Measurements from ENCODE around the gene LRRC7. TPM values are rescaled to one million over a fixed set of nuclear protein-coding genes. Genes with fewer than 3 reads are reported as not detected.

LRRC7 gene
- total and polyA plus RNA-seq, 2 experiments from 2014 or later, result 1.2 TPM; not detected in 1

DNA sequence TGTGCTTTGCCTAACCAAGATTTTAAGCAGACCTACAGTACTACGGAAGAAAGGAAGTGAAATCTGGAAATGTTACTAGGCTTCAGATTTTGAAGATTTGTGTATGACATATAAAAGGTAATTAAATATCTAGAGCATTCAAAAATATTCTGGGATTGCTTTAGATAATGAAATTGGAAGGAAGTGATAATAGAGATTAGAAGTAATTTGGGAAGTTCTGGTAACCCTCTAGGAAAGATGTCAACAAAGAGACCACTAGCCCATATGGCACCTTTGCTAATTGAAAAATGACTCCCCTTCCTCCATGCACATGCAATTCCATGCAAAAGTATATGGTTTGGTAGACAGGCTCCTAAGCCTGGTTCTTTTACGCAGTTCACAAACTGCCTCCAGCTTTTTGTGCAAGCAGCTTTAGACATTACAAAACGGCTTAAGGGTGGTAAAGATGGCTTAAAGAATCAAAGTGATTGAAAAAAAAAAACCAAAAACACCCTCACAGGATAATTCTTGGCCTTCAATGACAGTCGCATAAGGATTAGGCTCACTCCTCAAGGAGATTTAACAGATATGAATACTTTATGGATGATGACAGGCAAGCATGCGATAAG, 81.8 kb downstream of the LRRC7 start:
- ATAC-seq, result no peak
- Histone ChIP-seq H3K4me3 (no peak overlapping the region), H4K20me1 (replicated peaks; ENCODE audit: insufficient read depth) (no peaks in the 10 kb centered on the region), H3K36me3 (ENCODE audit: insufficient read depth) (no peaks in the 10 kb centered on the region), H3K27me3 (ENCODE audit: insufficient read depth) (no peaks in the 10 kb centered on the region), H3K4me2 (no peak overlapping the region), H3F3A (replicated peaks; ENCODE audit: low read depth) (no peaks in the 10 kb centered on the region), H3K9me2 (ENCODE audit: insufficient read depth) (no peaks in the 10 kb centered on the region), H3K79me2 (replicated peaks; ENCODE audit: insufficient read depth) (no peaks in the 10 kb centered on the region), H2AFZ (no peak overlapping the region), H3K4me1 (ENCODE audit: insufficient read depth) (no peaks in the 10 kb centered on the region), H3K27ac (ENCODE audit: low read depth) (no peak overlapping the region)
- H3K9me3 Mint-ChIP-seq, result no peaks in the 10 kb centered on the region
- no peaks in the 10 kb centered on the region for H3K36me3 Mint-ChIP-seq (ENCODE audit: low read depth)
- no peak for DNase-seq (ENCODE audit: low spot score)
- no peaks in the 10 kb centered on the region for H3K4me1 Mint-ChIP-seq
- H3K27ac Mint-ChIP-seq, result no peak overlapping the region
- no peak overlapping the region for H3K4me3 Mint-ChIP-seq
- peaks cover 2% of the 10 kb centered on the region for H3K27me3 Mint-ChIP-seq (ENCODE audit: insufficient read depth, low read depth, poor library complexity)
- TF ChIP-seq ZNF331 (CRISPR knock-in tag; IDR thresholded peaks at IDR 0.05; ENCODE audit: low read depth), result no peak
- no peak for TF ChIP-seq EZH2phosphoT487 (IDR thresholded peaks at IDR 0.05; ENCODE audit: unreplicated experiment)
- TF ChIP-seq, protein P1, sequence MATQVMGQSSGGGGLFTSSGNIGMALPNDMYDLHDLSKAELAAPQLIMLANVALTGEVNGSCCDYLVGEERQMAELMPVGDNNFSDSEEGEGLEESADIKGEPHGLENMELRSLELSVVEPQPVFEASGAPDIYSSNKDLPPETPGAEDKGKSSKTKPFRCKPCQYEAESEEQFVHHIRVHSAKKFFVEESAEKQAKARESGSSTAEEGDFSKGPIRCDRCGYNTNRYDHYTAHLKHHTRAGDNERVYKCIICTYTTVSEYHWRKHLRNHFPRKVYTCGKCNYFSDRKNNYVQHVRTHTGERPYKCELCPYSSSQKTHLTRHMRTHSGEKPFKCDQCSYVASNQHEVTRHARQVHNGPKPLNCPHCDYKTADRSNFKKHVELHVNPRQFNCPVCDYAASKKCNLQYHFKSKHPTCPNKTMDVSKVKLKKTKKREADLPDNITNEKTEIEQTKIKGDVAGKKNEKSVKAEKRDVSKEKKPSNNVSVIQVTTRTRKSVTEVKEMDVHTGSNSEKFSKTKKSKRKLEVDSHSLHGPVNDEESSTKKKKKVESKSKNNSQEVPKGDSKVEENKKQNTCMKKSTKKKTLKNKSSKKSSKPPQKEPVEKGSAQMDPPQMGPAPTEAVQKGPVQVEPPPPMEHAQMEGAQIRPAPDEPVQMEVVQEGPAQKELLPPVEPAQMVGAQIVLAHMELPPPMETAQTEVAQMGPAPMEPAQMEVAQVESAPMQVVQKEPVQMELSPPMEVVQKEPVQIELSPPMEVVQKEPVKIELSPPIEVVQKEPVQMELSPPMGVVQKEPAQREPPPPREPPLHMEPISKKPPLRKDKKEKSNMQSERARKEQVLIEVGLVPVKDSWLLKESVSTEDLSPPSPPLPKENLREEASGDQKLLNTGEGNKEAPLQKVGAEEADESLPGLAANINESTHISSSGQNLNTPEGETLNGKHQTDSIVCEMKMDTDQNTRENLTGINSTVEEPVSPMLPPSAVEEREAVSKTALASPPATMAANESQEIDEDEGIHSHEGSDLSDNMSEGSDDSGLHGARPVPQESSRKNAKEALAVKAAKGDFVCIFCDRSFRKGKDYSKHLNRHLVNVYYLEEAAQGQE (IDR thresholded peaks at IDR 0.05; ENCODE audit: unreplicated experiment), result no peak
- TF ChIP-seq STAT1 (IDR thresholded peaks at IDR 0.05; ENCODE audit: unreplicated experiment), result no peak
- TF ChIP-seq POLR2AphosphoS5 (IDR thresholded peaks at IDR 0.05; ENCODE audit: low read depth), result no peak
- TF ChIP-seq, protein P2, sequence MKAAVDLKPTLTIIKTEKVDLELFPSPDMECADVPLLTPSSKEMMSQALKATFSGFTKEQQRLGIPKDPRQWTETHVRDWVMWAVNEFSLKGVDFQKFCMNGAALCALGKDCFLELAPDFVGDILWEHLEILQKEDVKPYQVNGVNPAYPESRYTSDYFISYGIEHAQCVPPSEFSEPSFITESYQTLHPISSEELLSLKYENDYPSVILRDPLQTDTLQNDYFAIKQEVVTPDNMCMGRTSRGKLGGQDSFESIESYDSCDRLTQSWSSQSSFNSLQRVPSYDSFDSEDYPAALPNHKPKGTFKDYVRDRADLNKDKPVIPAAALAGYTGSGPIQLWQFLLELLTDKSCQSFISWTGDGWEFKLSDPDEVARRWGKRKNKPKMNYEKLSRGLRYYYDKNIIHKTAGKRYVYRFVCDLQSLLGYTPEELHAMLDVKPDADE (IDR thresholded peaks at IDR 0.05), result no peak
- TF ChIP-seq, protein P3, sequence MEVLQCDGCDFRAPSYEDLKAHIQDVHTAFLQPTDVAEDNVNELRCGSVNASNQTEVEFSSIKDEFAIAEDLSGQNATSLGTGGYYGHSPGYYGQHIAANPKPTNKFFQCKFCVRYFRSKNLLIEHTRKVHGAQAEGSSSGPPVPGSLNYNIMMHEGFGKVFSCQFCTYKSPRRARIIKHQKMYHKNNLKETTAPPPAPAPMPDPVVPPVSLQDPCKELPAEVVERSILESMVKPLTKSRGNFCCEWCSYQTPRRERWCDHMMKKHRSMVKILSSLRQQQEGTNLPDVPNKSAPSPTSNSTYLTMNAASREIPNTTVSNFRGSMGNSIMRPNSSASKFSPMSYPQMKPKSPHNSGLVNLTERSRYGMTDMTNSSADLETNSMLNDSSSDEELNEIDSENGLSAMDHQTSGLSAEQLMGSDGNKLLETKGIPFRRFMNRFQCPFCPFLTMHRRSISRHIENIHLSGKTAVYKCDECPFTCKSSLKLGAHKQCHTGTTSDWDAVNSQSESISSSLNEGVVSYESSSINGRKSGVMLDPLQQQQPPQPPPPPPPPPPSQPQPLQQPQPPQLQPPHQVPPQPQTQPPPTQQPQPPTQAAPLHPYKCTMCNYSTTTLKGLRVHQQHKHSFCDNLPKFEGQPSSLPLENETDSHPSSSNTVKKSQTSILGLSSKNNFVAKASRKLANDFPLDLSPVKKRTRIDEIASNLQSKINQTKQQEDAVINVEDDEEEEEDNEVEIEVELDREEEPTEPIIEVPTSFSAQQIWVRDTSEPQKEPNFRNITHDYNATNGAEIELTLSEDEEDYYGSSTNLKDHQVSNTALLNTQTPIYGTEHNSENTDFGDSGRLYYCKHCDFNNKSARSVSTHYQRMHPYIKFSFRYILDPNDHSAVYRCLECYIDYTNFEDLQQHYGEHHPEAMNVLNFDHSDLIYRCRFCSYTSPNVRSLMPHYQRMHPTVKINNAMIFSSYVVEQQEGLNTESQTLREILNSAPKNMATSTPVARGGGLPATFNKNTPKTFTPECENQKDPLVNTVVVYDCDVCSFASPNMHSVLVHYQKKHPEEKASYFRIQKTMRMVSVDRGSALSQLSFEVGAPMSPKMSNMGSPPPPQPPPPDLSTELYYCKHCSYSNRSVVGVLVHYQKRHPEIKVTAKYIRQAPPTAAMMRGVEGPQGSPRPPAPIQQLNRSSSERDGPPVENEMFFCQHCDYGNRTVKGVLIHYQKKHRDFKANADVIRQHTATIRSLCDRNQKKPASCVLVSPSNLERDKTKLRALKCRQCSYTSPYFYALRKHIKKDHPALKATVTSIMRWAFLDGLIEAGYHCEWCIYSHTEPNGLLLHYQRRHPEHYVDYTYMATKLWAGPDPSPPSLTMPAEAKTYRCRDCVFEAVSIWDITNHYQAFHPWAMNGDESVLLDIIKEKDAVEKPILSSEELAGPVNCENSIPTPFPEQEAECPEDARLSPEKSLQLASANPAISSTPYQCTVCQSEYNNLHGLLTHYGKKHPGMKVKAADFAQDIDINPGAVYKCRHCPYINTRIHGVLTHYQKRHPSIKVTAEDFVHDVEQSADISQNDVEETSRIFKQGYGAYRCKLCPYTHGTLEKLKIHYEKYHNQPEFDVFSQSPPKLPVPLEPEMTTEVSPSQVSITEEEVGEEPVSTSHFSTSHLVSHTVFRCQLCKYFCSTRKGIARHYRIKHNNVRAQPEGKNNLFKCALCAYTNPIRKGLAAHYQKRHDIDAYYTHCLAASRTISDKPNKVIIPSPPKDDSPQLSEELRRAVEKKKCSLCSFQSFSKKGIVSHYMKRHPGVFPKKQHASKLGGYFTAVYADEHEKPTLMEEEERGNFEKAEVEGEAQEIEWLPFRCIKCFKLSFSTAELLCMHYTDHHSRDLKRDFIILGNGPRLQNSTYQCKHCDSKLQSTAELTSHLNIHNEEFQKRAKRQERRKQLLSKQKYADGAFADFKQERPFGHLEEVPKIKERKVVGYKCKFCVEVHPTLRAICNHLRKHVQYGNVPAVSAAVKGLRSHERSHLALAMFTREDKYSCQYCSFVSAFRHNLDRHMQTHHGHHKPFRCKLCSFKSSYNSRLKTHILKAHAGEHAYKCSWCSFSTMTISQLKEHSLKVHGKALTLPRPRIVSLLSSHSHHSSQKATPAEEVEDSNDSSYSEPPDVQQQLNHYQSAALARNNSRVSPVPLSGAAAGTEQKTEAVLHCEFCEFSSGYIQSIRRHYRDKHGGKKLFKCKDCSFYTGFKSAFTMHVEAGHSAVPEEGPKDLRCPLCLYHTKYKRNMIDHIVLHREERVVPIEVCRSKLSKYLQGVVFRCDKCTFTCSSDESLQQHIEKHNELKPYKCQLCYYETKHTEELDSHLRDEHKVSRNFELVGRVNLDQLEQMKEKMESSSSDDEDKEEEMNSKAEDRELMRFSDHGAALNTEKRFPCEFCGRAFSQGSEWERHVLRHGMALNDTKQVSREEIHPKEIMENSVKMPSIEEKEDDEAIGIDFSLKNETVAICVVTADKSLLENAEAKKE (CRISPR knock-in tag; IDR thresholded peaks at IDR 0.05), result no peak
- no peak for TF ChIP-seq JUNB (IDR thresholded peaks at IDR 0.05; ENCODE audit: unreplicated experiment)
- TF ChIP-seq ZNF114 (CRISPR knock-in tag; IDR thresholded peaks at IDR 0.05), result no peak
- no peak for TF ChIP-seq NANOG (IDR thresholded peaks at IDR 0.05; ENCODE audit: borderline replicate concordance)
- no peak for TF ChIP-seq CREB1 (CRISPR knock-in tag; IDR thresholded peaks at IDR 0.05; ENCODE audit: low read depth)
- TF ChIP-seq, protein P4, sequence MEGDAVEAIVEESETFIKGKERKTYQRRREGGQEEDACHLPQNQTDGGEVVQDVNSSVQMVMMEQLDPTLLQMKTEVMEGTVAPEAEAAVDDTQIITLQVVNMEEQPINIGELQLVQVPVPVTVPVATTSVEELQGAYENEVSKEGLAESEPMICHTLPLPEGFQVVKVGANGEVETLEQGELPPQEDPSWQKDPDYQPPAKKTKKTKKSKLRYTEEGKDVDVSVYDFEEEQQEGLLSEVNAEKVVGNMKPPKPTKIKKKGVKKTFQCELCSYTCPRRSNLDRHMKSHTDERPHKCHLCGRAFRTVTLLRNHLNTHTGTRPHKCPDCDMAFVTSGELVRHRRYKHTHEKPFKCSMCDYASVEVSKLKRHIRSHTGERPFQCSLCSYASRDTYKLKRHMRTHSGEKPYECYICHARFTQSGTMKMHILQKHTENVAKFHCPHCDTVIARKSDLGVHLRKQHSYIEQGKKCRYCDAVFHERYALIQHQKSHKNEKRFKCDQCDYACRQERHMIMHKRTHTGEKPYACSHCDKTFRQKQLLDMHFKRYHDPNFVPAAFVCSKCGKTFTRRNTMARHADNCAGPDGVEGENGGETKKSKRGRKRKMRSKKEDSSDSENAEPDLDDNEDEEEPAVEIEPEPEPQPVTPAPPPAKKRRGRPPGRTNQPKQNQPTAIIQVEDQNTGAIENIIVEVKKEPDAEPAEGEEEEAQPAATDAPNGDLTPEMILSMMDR (conservative IDR thresholded peaks at IDR 0.05; ENCODE audit: low read depth in 2 of 2), result no peak
- no peak for TF ChIP-seq EZH2 (IDR thresholded peaks at IDR 0.05; ENCODE audit: low read depth, unreplicated experiment)
